CD4-positive, alpha-beta T cell (primary cell): ENCODE measurements around the gene ARMH4. TPM values are rescaled to one million over a fixed set of nuclear protein-coding genes. Genes with fewer than 3 reads are reported as not detected.

Experiments
- ATAC-seq: fragments of 200-7000 bp; cut with Tn5 transposase; one replicate; pipeline ENCODE4 v1.10.0; 2022; ENCODE audit warnings: mild to moderate bottlenecking; ENCODE audit not compliant: poor library complexity
- CTCF ChIA-PET: fragments of 350-600 bp; sonication (Branson Sonifier 250); formaldehyde crosslinking; loops from one replicate; lab custom pipeline; 2021; ENCODE audit warnings: antibody characterized with exemption, inconsistent platforms; lab: Charles Lee
- POLR2A ChIA-PET: fragments of 350-600 bp; sonication (Branson Sonifier 250); formaldehyde crosslinking; loops from one replicate; lab custom pipeline; 2021; ENCODE audit warnings: antibody characterized with exemption, inconsistent platforms; lab: Charles Lee
- DNase-seq, 14 experiments: peaks; one replicate each; pipeline ENCODE4 v3.0.0-alpha.2; 2013 to 2020; ENCODE audit warnings: mixed read lengths in 2 of 14
- H3K27ac ChIP-seq, 2 donors: one replicate each; pipeline versions ENCODE4 v1.5.1 to v1.7.0; 2013; ENCODE audit warnings: low read length in 2 of 2, low read depth in 1 of 2, mild to moderate bottlenecking in 1 of 2
- H3K27me3 ChIP-seq, 2 experiments: 1 replicate in 1 of 2; 2 replicates in 1 of 2; pipeline versions ENCODE4 v1.6.1 to v1.7.0; 2013; ENCODE audit warnings: low read length in 2 of 2, control low read depth in 1 of 2, mild to moderate bottlenecking in 1 of 2, moderate library complexity in 1 of 2; ENCODE audit not compliant: insufficient read depth in 2 of 2, control insufficient read depth in 1 of 2
- H3K36me3 ChIP-seq: one replicate; pipeline ENCODE4 v1.6.1; 2013; ENCODE audit warnings: low read length, control low read depth; ENCODE audit not compliant: insufficient read depth
- H3K4me1 ChIP-seq: one replicate; pipeline ENCODE4 v1.6.1; 2013; ENCODE audit warnings: low read length, control low read depth; ENCODE audit not compliant: insufficient read depth
- H3K4me3 ChIP-seq: one replicate; pipeline ENCODE4 v1.5.1; 2013; ENCODE audit warnings: mild to moderate bottlenecking, low read length, moderate library complexity
- H3K9me3 ChIP-seq, 2 experiments: 1 replicate in 1 of 2; 2 replicates in 1 of 2; pipeline versions ENCODE4 v1.6.1 to v1.7.0; 2013; ENCODE audit warnings: low read length in 2 of 2, mild to moderate bottlenecking in 2 of 2, control low read depth in 1 of 2, moderate library complexity in 1 of 2; ENCODE audit not compliant: control insufficient read depth in 1 of 2, insufficient read depth in 1 of 2
- H3K27ac Mint-ChIP-seq: one replicate; pipeline ENCODE4 v1.8.0; 2020; ENCODE audit warnings: mixed read lengths
- H3K27me3 Mint-ChIP-seq: one replicate; pipeline ENCODE4 v1.8.0; 2021; ENCODE audit warnings: mixed read lengths
- H3K36me3 Mint-ChIP-seq: one replicate; pipeline ENCODE4 v1.8.0; 2021; ENCODE audit warnings: low read depth, mixed read lengths
- H3K4me1 Mint-ChIP-seq: one replicate; pipeline ENCODE4 v1.8.0; 2021; ENCODE audit warnings: low read depth, mixed read lengths
- H3K4me3 Mint-ChIP-seq: one replicate; pipeline ENCODE4 v1.8.0; 2020; ENCODE audit warnings: mild to moderate bottlenecking, mixed read lengths
- H3K9me3 Mint-ChIP-seq: one replicate; pipeline ENCODE4 v1.8.0; 2020; ENCODE audit warnings: mixed read lengths
- intact Hi-C, 2 experiments: fragments of 100-400 bp; cut with DNase I in 1 of 2; cut with micrococcal nuclease in 1 of 2; formaldehyde crosslinking; loops; one replicate each; pipeline versions ENCODE4 v1.15.1 to v1.9.0; 2023 to 2025; cut with DNase I, micrococcal nuclease
- total RNA-seq, 174 experiments: library from RNA in 2 of 174; stranded (reverse) in 2 of 174; gene quantifications; one replicate each; pipeline ENCODE4 v1.2.3 and lab custom pipeline; 2021 to 2026
- TF ChIP-seq, protein P1 (sequence below): fragments of 200-600 bp; IDR thresholded peaks from one replicate; pipeline ENCODE4 v1.8.0; 2022; ENCODE audit warnings: antibody characterized with exemption, mild to moderate bottlenecking

ARMH4 gene
- total RNA-seq, 2 experiments from 2014 or later: not detected

DNA sequence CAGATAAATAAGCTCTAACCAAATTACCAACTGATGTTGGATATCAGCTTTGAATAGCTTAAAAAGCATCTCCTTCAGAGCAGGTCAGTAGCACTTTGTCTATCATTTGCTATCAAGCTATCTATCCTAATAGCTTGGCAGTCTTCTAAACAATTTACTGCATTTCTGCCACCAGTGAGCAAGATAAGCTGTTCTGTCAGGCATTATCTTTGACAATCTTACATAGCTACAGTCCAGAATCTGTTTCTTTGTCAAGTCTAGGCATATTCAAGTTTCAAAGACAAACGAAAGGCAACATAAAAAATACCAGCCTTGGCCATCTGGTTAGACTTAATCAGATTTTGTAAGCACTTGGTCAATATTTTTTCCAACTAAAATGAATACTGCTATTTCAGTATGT is 5.6 kb downstream of the ARMH4 start:
- TF ChIP-seq, protein P1, sequence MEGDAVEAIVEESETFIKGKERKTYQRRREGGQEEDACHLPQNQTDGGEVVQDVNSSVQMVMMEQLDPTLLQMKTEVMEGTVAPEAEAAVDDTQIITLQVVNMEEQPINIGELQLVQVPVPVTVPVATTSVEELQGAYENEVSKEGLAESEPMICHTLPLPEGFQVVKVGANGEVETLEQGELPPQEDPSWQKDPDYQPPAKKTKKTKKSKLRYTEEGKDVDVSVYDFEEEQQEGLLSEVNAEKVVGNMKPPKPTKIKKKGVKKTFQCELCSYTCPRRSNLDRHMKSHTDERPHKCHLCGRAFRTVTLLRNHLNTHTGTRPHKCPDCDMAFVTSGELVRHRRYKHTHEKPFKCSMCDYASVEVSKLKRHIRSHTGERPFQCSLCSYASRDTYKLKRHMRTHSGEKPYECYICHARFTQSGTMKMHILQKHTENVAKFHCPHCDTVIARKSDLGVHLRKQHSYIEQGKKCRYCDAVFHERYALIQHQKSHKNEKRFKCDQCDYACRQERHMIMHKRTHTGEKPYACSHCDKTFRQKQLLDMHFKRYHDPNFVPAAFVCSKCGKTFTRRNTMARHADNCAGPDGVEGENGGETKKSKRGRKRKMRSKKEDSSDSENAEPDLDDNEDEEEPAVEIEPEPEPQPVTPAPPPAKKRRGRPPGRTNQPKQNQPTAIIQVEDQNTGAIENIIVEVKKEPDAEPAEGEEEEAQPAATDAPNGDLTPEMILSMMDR: no peak
- H3K4me3 ChIP-seq: no peak overlapping the region
- POLR2A ChIA-PET: no interaction called here
- intact Hi-C loops: no loop called here
- no peaks in the 10 kb centered on the region for H3K9me3 ChIP-seq
- no peaks in the 10 kb centered on the region for H3K36me3 Mint-ChIP-seq
- H3K27me3 ChIP-seq: peaks cover 5 to 23% of the 10 kb centered on the region in 2 experiments
- DNase-seq: no peak
- CTCF ChIA-PET: interaction anchor here (0.9 kb wide), 1 partner anchor 33 kb away, joined by 3 read pairs; no protein-coding TSS in a partner anchor
- H3K4me1 Mint-ChIP-seq: no peaks in the 10 kb centered on the region
- no peak overlapping the region for H3K27ac Mint-ChIP-seq
- H3K27me3 Mint-ChIP-seq: peaks cover 60% of the 10 kb centered on the region
- ATAC-seq: no peak
- no peaks in the 10 kb centered on the region for H3K9me3 Mint-ChIP-seq
- no peak overlapping the region for H3K27ac ChIP-seq
- no peak overlapping the region for H3K4me3 Mint-ChIP-seq
- no peaks in the 10 kb centered on the region for H3K36me3 ChIP-seq
- H3K4me1 ChIP-seq: peaks cover 4% of the 10 kb centered on the region

DNA sequence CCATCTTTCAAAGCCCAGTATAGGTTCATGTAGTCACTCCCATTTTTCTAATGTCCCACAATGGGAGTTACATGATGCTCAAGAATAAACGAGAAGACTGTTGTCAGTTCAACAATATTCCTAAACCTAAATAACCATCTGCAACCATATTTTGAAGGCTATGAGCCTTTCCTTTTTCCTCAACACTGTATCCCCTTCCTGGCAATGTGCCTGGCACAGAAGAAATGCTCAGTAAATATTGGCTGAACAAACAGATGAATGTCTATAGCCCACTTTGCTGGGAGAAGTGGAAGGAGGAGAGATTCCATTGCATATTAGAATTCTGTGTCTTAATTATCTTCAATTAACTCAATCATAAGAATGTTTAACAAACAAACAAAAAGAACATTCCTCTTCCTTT is 6.1 kb downstream of the ARMH4 start:
- DNase-seq: no peak
- Mint-ChIP-seq H3K27ac (no peak overlapping the region), H3K36me3 (no peaks in the 10 kb centered on the region), H3K27me3 (peaks cover 56% of the 10 kb centered on the region), H3K4me3 (no peak overlapping the region), H3K9me3 (no peaks in the 10 kb centered on the region), H3K4me1 (no peaks in the 10 kb centered on the region)
- H3K4me3 ChIP-seq: no peak overlapping the region
- ATAC-seq: no peak
- POLR2A ChIA-PET: no interaction called here
- H3K27me3 ChIP-seq: peaks cover under 1 to 19% of the 10 kb centered on the region in 2 experiments
- intact Hi-C loops: no loop called here
- H3K36me3 ChIP-seq: no peaks in the 10 kb centered on the region
- H3K9me3 ChIP-seq: no peaks in the 10 kb centered on the region
- no peaks in the 10 kb centered on the region for H3K4me1 ChIP-seq
- CTCF ChIA-PET: no interaction called here
- H3K27ac ChIP-seq: no peak overlapping the region
- TF ChIP-seq, protein P1: no peak

DNA sequence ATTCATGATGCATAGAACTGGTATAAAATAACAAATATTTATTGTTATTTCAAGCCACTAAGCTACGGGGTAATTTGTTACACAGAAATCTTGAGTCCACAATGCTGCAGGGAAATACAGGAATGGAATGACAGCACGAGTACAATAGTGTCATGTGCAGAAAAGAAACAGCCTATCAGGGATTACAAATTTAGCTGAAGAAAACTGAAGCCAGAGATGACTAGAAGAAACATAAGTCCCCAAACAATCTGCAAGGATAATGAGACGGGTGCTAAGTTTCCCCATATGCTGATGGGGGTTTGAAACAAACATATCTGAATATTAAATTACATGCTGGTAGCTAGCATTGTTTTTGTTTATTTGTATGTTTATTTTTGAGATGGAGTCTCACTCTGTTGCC is 8.9 kb downstream of the ARMH4 start:
- CTCF ChIA-PET: no interaction called here
- Mint-ChIP-seq H3K27ac (no peak overlapping the region), H3K36me3 (no peaks in the 10 kb centered on the region)

More for the DNA sequence above, 8.9 kb downstream of the ARMH4 start:
- POLR2A ChIA-PET: no interaction called here
- ATAC-seq (no peak), DNase-seq (no peak)
- Histone ChIP-seq H3K4me3 (no peak overlapping the region), H3K27me3 (peaks cover 0 to 9% of the 10 kb centered on the region in 2 experiments), H3K9me3 (no peaks in the 10 kb centered on the region), H3K36me3 (no peaks in the 10 kb centered on the region), H3K27ac (no peak overlapping the region), H3K4me1 (no peaks in the 10 kb centered on the region)
- intact Hi-C loops: no loop called here
- Mint-ChIP-seq H3K9me3 (no peaks in the 10 kb centered on the region), H3K27me3 (peaks cover 28% of the 10 kb centered on the region), H3K4me1 (no peaks in the 10 kb centered on the region), H3K4me3 (no peak overlapping the region)
- TF ChIP-seq, protein P1: no peak
